Measurements from ENCODE around the gene ARRDC5. TPM values are rescaled to one million over a fixed set of nuclear protein-coding genes. Genes with fewer than 3 reads are reported as not detected.

ARRDC5 gene
- total and polyA plus RNA-seq, 2 of the 13 experiments (the other 11 are each of a cell fraction or from before 2014, with no cell fraction given), result not detected

- TF ChIP-seq TERF1 (CRISPR knock-in tag; IDR thresholded peaks at IDR 0.05) (no peak; the same call in 1 of the 2 replicates), ZNF589 (CRISPR knock-in tag; conservative IDR thresholded peaks at IDR 0.05) (0 out of 2 replicates have a peak, but pooled peaks have one; percentile 30), PHF21A (CRISPR knock-in tag; IDR thresholded peaks at IDR 0.05) (0 out of 2 replicates have a peak, but pooled peaks have one; percentile 36), ZNF790 (CRISPR knock-in tag; IDR thresholded peaks at IDR 0.05; ENCODE audit: borderline replicate concordance) (peak; percentile 49; the same call in 1 of the 2 replicates), ZXDC (CRISPR knock-in tag; IDR thresholded peaks at IDR 0.05) (peak; percentile 67; the same call in 1 of the 2 replicates), ZNF598 (CRISPR knock-in tag; IDR thresholded peaks at IDR 0.05; ENCODE audit: borderline replicate concordance) (no peak), HNRNPLL (IDR thresholded peaks at IDR 0.05; ENCODE audit: low read depth, low read length, poor library complexity, severe bottlenecking) (peak; percentile 7), MXD3 (CRISPR knock-in tag; IDR thresholded peaks at IDR 0.05) (no peak), ZNF574 (CRISPR knock-in tag; IDR thresholded peaks at IDR 0.05) (peak; percentile 52; the same call in 1 of the 2 replicates), TAF1 (CRISPR knock-in tag; IDR thresholded peaks at IDR 0.05) (peak; percentile 79; the same call in 1 of the 2 replicates), FOSL1 (CRISPR knock-in tag; IDR thresholded peaks at IDR 0.05; ENCODE audit: borderline replicate concordance) (no peak), ZMYM4 (CRISPR knock-in tag; IDR thresholded peaks at IDR 0.05) (peak; percentile 27; the same call in 1 of the 2 replicates), SIN3A (IDR thresholded peaks at IDR 0.05; ENCODE audit: borderline replicate concordance, low read depth, low read length) (0 out of 2 replicates have a peak, but pooled peaks have one; percentile 42), ZSCAN22 (CRISPR knock-in tag; IDR thresholded peaks at IDR 0.05) (0 out of 2 replicates have a peak, but pooled peaks have one; percentile 32), SRSF9 (IDR thresholded peaks at IDR 0.05; ENCODE audit: borderline replicate concordance, insufficient read depth, low read depth, low read length, poor library complexity, severe bottlenecking) (no peak), NRL (CRISPR knock-in tag; IDR thresholded peaks at IDR 0.05; ENCODE audit: borderline replicate concordance) (peak; percentile 74; the same call in 1 of the 2 replicates), ZC3H13 (CRISPR knock-in tag; IDR thresholded peaks at IDR 0.05) (peak; percentile 16; the same call in 1 of the 2 replicates), NKX3-1 (CRISPR knock-in tag; IDR thresholded peaks at IDR 0.05) (peak; percentile 65), SALL1 (CRISPR knock-in tag; IDR thresholded peaks at IDR 0.05) (peak; percentile 5; the same call in 1 of the 2 replicates), CREB3 (CRISPR knock-in tag; IDR thresholded peaks at IDR 0.05) (0 out of 2 replicates have a peak, but pooled peaks have one; percentile 40)
Measured at GRCh38 chr19:4909156-4909896, 6.6 kb upstream of the ARRDC5 start, which contains the start of gene UHRF1 (continued).
